Measurements from ENCODE around the gene DAO.

Gene DAO

DNA sequence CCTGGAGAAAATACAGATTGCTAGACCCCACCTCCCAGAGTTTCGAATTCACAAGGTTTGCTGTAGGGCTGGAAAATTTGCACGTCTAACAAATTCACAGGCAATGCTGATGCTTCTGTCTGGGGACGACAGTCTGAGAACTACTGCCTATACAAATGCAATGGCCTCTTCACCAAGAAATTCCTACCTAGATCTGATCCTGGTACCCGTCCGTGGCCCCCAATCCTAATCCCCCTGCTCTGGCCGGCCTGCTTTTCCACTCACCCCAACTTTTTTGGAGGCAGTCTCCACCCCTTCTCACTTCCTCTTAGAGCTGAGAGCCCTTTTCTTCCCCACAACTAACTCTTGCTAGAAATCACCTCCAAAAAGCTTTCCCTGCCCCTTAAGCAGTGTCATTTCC, 19.4 kb upstream of the DAO start:
- no peak for ATAC-seq
- TF ChIP-seq GLIS3 (CRISPR knock-in tag; IDR thresholded peaks at IDR 0.05) (no peak), ESRRG (CRISPR knock-in tag; IDR thresholded peaks at IDR 0.05) (no peak), ZNF70 (CRISPR knock-in tag; IDR thresholded peaks at IDR 0.05) (no peak), ZNF8 (CRISPR knock-in tag; IDR thresholded peaks at IDR 0.05) (no peak), RARB (CRISPR knock-in tag; IDR thresholded peaks at IDR 0.05) (no peak), ZNF565 (CRISPR knock-in tag; conservative IDR thresholded peaks at IDR 0.05; ENCODE audit: low read depth) (no peak), CSDC2 (CRISPR knock-in tag; IDR thresholded peaks at IDR 0.05) (no peak), OSR1 (CRISPR knock-in tag; IDR thresholded peaks at IDR 0.05) (no peak), POU6F1 (CRISPR knock-in tag; IDR thresholded peaks at IDR 0.05; ENCODE audit: borderline replicate concordance, low read depth) (no peak), TOX (CRISPR knock-in tag; IDR thresholded peaks at IDR 0.05; ENCODE audit: borderline replicate concordance) (no peak), ISL1 (CRISPR knock-in tag; IDR thresholded peaks at IDR 0.05) (no peak), BACH2 (CRISPR knock-in tag; IDR thresholded peaks at IDR 0.05; ENCODE audit: borderline replicate concordance) (no peak), ARNTL (CRISPR knock-in tag; IDR thresholded peaks at IDR 0.05; ENCODE audit: borderline replicate concordance, low read depth) (no peak), ZFP3 (CRISPR knock-in tag; IDR thresholded peaks at IDR 0.05) (no peak), ZFP30 (CRISPR knock-in tag; IDR thresholded peaks at IDR 0.05) (no peak)

DNA sequence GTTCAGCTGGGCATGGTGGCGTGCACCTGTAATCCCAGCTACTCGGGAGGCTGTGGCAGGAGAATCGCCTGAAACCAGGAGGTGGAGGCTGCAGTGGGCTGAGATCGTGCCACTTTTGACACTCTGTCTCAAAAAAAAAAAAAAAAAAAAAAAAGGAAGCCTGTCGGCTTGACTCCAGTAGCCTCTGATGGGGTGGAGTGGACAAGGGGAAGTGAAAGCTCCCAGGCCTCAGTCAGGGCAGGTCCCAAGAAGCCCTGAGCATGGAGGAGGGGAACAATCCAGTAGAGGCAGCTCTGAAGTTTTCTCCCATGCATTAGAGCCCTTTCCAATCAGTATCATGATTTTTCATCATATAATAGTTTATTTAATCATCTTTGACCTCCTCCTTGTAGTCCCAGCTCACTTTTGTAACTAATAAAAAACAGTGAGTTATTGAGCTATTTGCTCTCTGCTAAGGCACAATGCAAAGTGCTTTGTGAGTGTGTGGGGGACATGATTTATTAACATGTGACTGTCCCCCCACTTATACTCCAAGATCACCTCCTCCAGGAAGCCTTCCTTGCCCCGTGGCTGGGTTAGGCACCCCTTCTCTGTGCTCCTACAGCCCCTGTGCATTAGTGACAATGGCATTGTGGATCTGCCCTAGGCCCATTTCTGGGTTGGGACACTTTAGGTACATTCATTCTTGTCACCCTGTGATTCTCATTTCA, 17.9 kb upstream of the DAO start:
- no peak for TF ChIP-seq BACH2 (CRISPR knock-in tag; IDR thresholded peaks at IDR 0.05; ENCODE audit: borderline replicate concordance)
- no peak for TF ChIP-seq ESRRG (CRISPR knock-in tag; IDR thresholded peaks at IDR 0.05)
- TF ChIP-seq CREB5 (CRISPR knock-in tag; IDR thresholded peaks at IDR 0.05; ENCODE audit: low read depth), result no peak
- TF ChIP-seq TCF4 (CRISPR knock-in tag; IDR thresholded peaks at IDR 0.05; ENCODE audit: borderline replicate concordance), result no peak
- no peak for TF ChIP-seq SNAI2 (CRISPR knock-in tag; IDR thresholded peaks at IDR 0.05)
- no peak for TF ChIP-seq ZNF8 (CRISPR knock-in tag; IDR thresholded peaks at IDR 0.05)
- no peak for TF ChIP-seq PPARA (CRISPR knock-in tag; IDR thresholded peaks at IDR 0.05; ENCODE audit: borderline replicate concordance)
- TF ChIP-seq, protein P1, sequence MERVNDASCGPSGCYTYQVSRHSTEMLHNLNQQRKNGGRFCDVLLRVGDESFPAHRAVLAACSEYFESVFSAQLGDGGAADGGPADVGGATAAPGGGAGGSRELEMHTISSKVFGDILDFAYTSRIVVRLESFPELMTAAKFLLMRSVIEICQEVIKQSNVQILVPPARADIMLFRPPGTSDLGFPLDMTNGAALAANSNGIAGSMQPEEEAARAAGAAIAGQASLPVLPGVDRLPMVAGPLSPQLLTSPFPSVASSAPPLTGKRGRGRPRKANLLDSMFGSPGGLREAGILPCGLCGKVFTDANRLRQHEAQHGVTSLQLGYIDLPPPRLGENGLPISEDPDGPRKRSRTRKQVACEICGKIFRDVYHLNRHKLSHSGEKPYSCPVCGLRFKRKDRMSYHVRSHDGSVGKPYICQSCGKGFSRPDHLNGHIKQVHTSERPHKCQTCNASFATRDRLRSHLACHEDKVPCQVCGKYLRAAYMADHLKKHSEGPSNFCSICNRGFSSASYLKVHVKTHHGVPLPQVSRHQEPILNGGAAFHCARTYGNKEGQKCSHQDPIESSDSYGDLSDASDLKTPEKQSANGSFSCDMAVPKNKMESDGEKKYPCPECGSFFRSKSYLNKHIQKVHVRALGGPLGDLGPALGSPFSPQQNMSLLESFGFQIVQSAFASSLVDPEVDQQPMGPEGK (CRISPR knock-in tag; IDR thresholded peaks at IDR 0.05; ENCODE audit: borderline replicate concordance), result no peak
- no peak for TF ChIP-seq TOX (CRISPR knock-in tag; IDR thresholded peaks at IDR 0.05; ENCODE audit: borderline replicate concordance)
- ATAC-seq, result no peak

DNA sequence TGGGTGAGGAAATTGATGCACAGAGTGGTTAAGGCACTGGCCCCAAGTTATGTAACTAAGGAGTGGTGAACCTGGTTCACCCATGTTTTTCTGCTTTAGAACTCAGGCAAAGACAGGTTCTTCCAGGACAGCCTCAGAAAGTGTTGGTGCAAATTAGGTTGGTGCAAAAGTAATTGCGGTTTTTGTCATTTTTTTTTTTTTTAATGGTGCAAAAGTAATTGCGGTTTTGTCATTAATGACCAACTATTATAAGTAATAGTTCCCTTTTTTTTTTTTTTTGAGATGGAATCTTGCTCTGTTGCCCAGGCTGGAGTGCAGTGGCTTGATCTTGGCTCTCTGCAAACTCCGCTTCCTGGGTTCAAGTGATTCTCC, 17.3 kb upstream of the DAO start:
- TF ChIP-seq RARB (CRISPR knock-in tag; IDR thresholded peaks at IDR 0.05) (no peak), ESRRG (CRISPR knock-in tag; IDR thresholded peaks at IDR 0.05) (no peak), CSDC2 (CRISPR knock-in tag; IDR thresholded peaks at IDR 0.05) (no peak), ISL1 (CRISPR knock-in tag; IDR thresholded peaks at IDR 0.05) (no peak), TCF4 (CRISPR knock-in tag; IDR thresholded peaks at IDR 0.05; ENCODE audit: borderline replicate concordance) (no peak), OSR1 (CRISPR knock-in tag; IDR thresholded peaks at IDR 0.05) (no peak), ZFP30 (CRISPR knock-in tag; IDR thresholded peaks at IDR 0.05) (no peak), ARNTL (CRISPR knock-in tag; IDR thresholded peaks at IDR 0.05; ENCODE audit: borderline replicate concordance, low read depth) (no peak), PPARA (CRISPR knock-in tag; IDR thresholded peaks at IDR 0.05; ENCODE audit: borderline replicate concordance) (no peak)

GRCh38 chr12:108865169-108865568, 14.7 kb upstream of the DAO start:
- ATAC-seq, result no peak
- no peak for TF ChIP-seq ESRRG (CRISPR knock-in tag; IDR thresholded peaks at IDR 0.05)
- TF ChIP-seq ZNF70 (CRISPR knock-in tag; IDR thresholded peaks at IDR 0.05), result no peak
- TF ChIP-seq ZC3H10 (CRISPR knock-in tag; IDR thresholded peaks at IDR 0.05), result no peak
- no peak for TF ChIP-seq OSR1 (CRISPR knock-in tag; IDR thresholded peaks at IDR 0.05)
- TF ChIP-seq ZNF8 (CRISPR knock-in tag; IDR thresholded peaks at IDR 0.05), result no peak
- no peak for TF ChIP-seq TSHZ2 (CRISPR knock-in tag; IDR thresholded peaks at IDR 0.05)
- TF ChIP-seq PPARA (CRISPR knock-in tag; IDR thresholded peaks at IDR 0.05; ENCODE audit: borderline replicate concordance), result no peak
- TF ChIP-seq ZFP30 (CRISPR knock-in tag; IDR thresholded peaks at IDR 0.05), result no peak
- no peak for TF ChIP-seq GLIS3 (CRISPR knock-in tag; IDR thresholded peaks at IDR 0.05)
- TF ChIP-seq, protein P2, sequence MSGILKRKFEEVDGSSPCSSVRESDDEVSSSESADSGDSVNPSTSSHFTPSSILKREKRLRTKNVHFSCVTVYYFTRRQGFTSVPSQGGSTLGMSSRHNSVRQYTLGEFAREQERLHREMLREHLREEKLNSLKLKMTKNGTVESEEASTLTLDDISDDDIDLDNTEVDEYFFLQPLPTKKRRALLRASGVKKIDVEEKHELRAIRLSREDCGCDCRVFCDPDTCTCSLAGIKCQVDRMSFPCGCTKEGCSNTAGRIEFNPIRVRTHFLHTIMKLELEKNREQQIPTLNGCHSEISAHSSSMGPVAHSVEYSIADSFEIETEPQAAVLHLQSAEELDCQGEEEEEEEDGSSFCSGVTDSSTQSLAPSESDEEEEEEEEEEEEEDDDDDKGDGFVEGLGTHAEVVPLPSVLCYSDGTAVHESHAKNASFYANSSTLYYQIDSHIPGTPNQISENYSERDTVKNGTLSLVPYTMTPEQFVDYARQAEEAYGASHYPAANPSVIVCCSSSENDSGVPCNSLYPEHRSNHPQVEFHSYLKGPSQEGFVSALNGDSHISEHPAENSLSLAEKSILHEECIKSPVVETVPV (CRISPR knock-in tag; IDR thresholded peaks at IDR 0.05), result no peak
- no peak for TF ChIP-seq SNAI2 (CRISPR knock-in tag; IDR thresholded peaks at IDR 0.05)
- TF ChIP-seq CREB5 (CRISPR knock-in tag; IDR thresholded peaks at IDR 0.05; ENCODE audit: low read depth), result no peak
- TF ChIP-seq BACH2 (CRISPR knock-in tag; IDR thresholded peaks at IDR 0.05; ENCODE audit: borderline replicate concordance), result no peak
- TF ChIP-seq TCF4 (CRISPR knock-in tag; IDR thresholded peaks at IDR 0.05; ENCODE audit: borderline replicate concordance), result no peak
- no peak for TF ChIP-seq ARNTL (CRISPR knock-in tag; IDR thresholded peaks at IDR 0.05; ENCODE audit: borderline replicate concordance, low read depth)
- TF ChIP-seq CSDC2 (CRISPR knock-in tag; IDR thresholded peaks at IDR 0.05), result no peak

More for the DNA sequence above, 17.3 kb upstream of the DAO start:
- ATAC-seq, result no peak

All from SK-N-SH treated with all-trans-retinoic acid at 6 μM for 48 hours (cell line).